Measurements from ENCODE around the gene LSG1. TPM values are rescaled to one million over a fixed set of nuclear protein-coding genes. Genes with fewer than 3 reads are reported as not detected.
A peak's percentile ranks its signal among the peaks of the same experiment; 100 is the strongest.

Gene LSG1
- total and polyA plus RNA-seq, 2 experiments from 2014 or later, result 49.2 to 57.1 TPM

DNA sequence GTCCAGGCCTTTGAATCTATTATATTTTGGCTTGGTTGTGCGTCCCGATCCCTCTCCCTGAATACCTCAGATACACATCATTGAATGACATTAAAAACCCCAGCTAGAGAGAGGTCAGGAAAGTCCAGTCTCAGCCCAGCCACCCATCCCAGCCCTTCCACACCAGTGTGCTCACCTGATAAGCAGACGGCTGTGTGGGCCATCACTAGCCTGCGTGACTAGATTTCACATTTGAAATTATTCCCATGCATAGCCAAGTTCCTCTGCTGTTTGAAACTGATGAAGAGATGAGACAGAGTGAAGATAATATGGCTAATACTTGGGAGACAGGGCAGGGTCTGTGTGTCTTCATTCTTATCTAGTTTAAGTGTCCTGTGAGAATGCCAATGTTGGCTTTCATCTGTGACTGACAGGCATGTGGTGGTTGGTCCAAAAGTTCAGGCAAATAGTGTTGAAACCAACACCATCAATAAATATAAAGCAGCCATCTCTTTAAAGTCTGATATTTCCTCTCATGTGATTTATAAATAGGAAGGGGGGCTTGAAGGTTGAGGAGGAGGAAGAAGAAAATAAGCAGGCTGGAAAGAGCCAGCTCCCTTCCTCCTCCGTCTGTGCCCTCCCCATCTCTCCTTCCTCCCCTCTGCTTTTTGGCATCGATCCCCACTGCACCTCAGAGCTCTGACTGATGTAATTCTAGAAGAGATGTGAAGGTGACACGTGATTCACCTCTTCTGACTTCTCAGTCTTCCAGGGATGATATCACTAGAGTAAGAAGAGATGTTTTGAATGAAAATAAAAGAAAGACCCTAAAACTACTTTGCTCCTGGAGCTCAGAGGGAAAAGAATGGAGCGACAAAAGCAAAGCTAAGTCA is 18.7 kb upstream of the LSG1 start:
- Histone ChIP-seq H3F3A (replicated peaks; ENCODE audit: low read depth) (no peaks in the 10 kb centered on the region; the same call in 1 of the 2 replicates), H3K4me1 (ENCODE audit: insufficient read depth) (peaks cover 14% of the 10 kb centered on the region), H3K36me3 (ENCODE audit: insufficient read depth) (no peaks in the 10 kb centered on the region), H3K79me2 (replicated peaks; ENCODE audit: insufficient read depth) (no peaks in the 10 kb centered on the region), H3K9me2 (ENCODE audit: insufficient read depth) (0 out of 2 replicates have a peak, but pooled peaks cover 5% of the 10 kb centered on the region), H3K27me3 (ENCODE audit: insufficient read depth) (peaks cover 20% of the 10 kb centered on the region), H3K4me3 (no peak overlapping the region), H2AFZ (no peak overlapping the region), H3K4me2 (no peak overlapping the region), H3K27ac (ENCODE audit: low read depth) (no peak overlapping the region), H4K20me1 (replicated peaks; ENCODE audit: insufficient read depth) (no peaks in the 10 kb centered on the region)
- no peak for DNase-seq (ENCODE audit: low spot score)
- no peaks in the 10 kb centered on the region; the same call in 2 of the 3 replicates for H3K36me3 Mint-ChIP-seq (ENCODE audit: low read depth)
- H3K4me1 Mint-ChIP-seq, result peaks cover 27% of the 10 kb centered on the region
- no peaks in the 10 kb centered on the region for H3K9me3 Mint-ChIP-seq
- no peak overlapping the region for H3K27ac Mint-ChIP-seq
- ATAC-seq, result no peak
- H3K27me3 Mint-ChIP-seq (ENCODE audit: insufficient read depth, low read depth, poor library complexity), result peaks cover 18% of the 10 kb centered on the region
- H3K4me3 Mint-ChIP-seq, result no peak overlapping the region
- TF ChIP-seq STAT1 (IDR thresholded peaks at IDR 0.05; ENCODE audit: unreplicated experiment) (no peak), CREB1 (CRISPR knock-in tag; IDR thresholded peaks at IDR 0.05; ENCODE audit: low read depth) (no peak), JUNB (IDR thresholded peaks at IDR 0.05; ENCODE audit: unreplicated experiment) (no peak), POLR2AphosphoS5 (IDR thresholded peaks at IDR 0.05; ENCODE audit: low read depth) (no peak), EZH2phosphoT487 (IDR thresholded peaks at IDR 0.05; ENCODE audit: unreplicated experiment) (no peak), ZNF114 (CRISPR knock-in tag; IDR thresholded peaks at IDR 0.05) (no peak)
- TF ChIP-seq, protein P1, sequence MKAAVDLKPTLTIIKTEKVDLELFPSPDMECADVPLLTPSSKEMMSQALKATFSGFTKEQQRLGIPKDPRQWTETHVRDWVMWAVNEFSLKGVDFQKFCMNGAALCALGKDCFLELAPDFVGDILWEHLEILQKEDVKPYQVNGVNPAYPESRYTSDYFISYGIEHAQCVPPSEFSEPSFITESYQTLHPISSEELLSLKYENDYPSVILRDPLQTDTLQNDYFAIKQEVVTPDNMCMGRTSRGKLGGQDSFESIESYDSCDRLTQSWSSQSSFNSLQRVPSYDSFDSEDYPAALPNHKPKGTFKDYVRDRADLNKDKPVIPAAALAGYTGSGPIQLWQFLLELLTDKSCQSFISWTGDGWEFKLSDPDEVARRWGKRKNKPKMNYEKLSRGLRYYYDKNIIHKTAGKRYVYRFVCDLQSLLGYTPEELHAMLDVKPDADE (IDR thresholded peaks at IDR 0.05), result no peak

DNA sequence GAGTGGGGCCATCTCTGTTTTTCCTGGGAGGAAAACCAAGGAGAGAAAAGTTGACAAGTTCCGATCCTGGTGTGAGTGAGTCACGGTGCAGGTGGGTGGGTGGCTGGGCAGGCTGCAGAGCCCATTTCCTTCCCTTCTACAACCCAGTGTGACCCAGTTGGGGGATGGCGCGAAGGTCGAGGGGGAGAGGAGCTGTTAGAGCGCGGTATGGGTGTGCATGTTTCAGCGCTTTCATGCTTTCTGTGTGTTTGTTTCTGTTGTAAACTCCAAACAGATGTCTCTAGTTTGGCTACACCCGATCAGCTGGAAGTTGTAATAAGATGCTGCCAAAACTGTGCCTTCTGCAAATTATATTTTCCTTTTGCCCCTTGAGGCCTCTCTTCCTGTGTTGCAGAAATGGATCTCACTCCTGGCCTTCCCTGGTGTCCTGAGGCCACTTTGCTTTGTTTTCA is 17.5 kb upstream of the LSG1 start:
- Mint-ChIP-seq H3K9me3 (no peaks in the 10 kb centered on the region), H3K4me3 (no peak overlapping the region), H3K4me1 (peaks cover 32% of the 10 kb centered on the region), H3K27me3 (ENCODE audit: insufficient read depth, low read depth, poor library complexity) (peaks cover 23% of the 10 kb centered on the region), H3K27ac (peak overlapping the region; percentile 47; the same call in 1 of the 2 replicates), H3K36me3 (ENCODE audit: low read depth) (no peaks in the 10 kb centered on the region; the same call in 2 of the 3 replicates)
- Histone ChIP-seq H3K27ac (ENCODE audit: low read depth) (no peak overlapping the region), H3K4me1 (ENCODE audit: insufficient read depth) (peaks cover 14% of the 10 kb centered on the region), H3K79me2 (replicated peaks; ENCODE audit: insufficient read depth) (no peaks in the 10 kb centered on the region), H3K9me2 (ENCODE audit: insufficient read depth) (0 out of 2 replicates have a peak, but pooled peaks cover 5% of the 10 kb centered on the region), H2AFZ (no peak overlapping the region), H4K20me1 (replicated peaks; ENCODE audit: insufficient read depth) (no peaks in the 10 kb centered on the region; the same call in 1 of the 2 replicates), H3K4me2 (no peak overlapping the region), H3K36me3 (ENCODE audit: insufficient read depth) (no peaks in the 10 kb centered on the region), H3K27me3 (ENCODE audit: insufficient read depth) (peaks cover 32% of the 10 kb centered on the region), H3K4me3 (no peak overlapping the region), H3F3A (replicated peaks; ENCODE audit: low read depth) (no peaks in the 10 kb centered on the region; the same call in 1 of the 2 replicates)
- ATAC-seq, result no peak
- DNase-seq (ENCODE audit: low spot score), result no peak
- no peak for TF ChIP-seq REST (IDR thresholded peaks at IDR 0.05; ENCODE audit: unreplicated experiment)
- TF ChIP-seq POLR2AphosphoS5 (IDR thresholded peaks at IDR 0.05; ENCODE audit: low read depth), result no peak
- TF ChIP-seq ZNF114 (CRISPR knock-in tag; IDR thresholded peaks at IDR 0.05), result no peak
- TF ChIP-seq EZH2 (IDR thresholded peaks at IDR 0.05; ENCODE audit: low read depth, unreplicated experiment), result no peak
- no peak for TF ChIP-seq STAT1 (IDR thresholded peaks at IDR 0.05; ENCODE audit: unreplicated experiment)
- TF ChIP-seq ZNF331 (CRISPR knock-in tag; IDR thresholded peaks at IDR 0.05; ENCODE audit: low read depth), result no peak
- TF ChIP-seq CREB1 (CRISPR knock-in tag; IDR thresholded peaks at IDR 0.05; ENCODE audit: low read depth), result no peak
- TF ChIP-seq, protein P1 (IDR thresholded peaks at IDR 0.05), result no peak
- TF ChIP-seq JUNB (IDR thresholded peaks at IDR 0.05; ENCODE audit: unreplicated experiment), result no peak
